Neutrophil (primary cell): ENCODE measurements around the gene PLEKHO1.
"Not testable (repeated sequence)": the region's sequence is repeated elsewhere in the genome, so short reads cannot be mapped to it uniquely, and the experiment has no call there.

ENCODE experiments used
- H3K27ac ChIP-seq: fragments of 200-600 bp; sonication (generic); 2 replicates; pipeline ENCODE4 v1.5.1; 2016; ENCODE audit warnings: mild to moderate bottlenecking, moderate library complexity
- H3K27me3 ChIP-seq: fragments of 200-600 bp; sonication (generic); 2 replicates; pipeline ENCODE4 v1.6.0; 2016; ENCODE audit warnings: mild to moderate bottlenecking
- H3K36me3 ChIP-seq: fragments of 200-600 bp; sonication (generic); 2 replicates; pipeline ENCODE4 v1.5.1; 2017
- H3K4me1 ChIP-seq, 2 experiments: fragments of 200-600 bp in 1 of 2; sonication (generic) in 1 of 2; 1 replicate in 1 of 2; 2 replicates in 1 of 2; pipeline versions ENCODE4 v1.5.1 to v1.6.1; 2013 to 2016; ENCODE audit warnings: low read depth in 1 of 2, low read length in 1 of 2, mild to moderate bottlenecking in 1 of 2, moderate library complexity in 1 of 2; ENCODE audit not compliant: control insufficient read depth in 1 of 2, insufficient read depth in 1 of 2
- H3K4me3 ChIP-seq, 2 experiments: fragments of 200-600 bp in 1 of 2; sonication (generic) in 1 of 2; 1 replicate in 1 of 2; 2 replicates in 1 of 2; pipeline ENCODE4 v1.5.1; 2013 to 2016; ENCODE audit warnings: low read depth in 1 of 2, low read length in 1 of 2, mild to moderate bottlenecking in 1 of 2, moderate library complexity in 1 of 2
- H3K9me3 ChIP-seq: fragments of 200-600 bp; sonication (generic); 2 replicates; pipeline ENCODE4 v1.5.1; 2016
- TF ChIP-seq, protein P1 (sequence below): fragments of 200-600 bp; sonication (generic); IDR thresholded peaks from 2 replicates; pipeline ENCODE4 v1.5.1; 2016; ENCODE audit warnings: antibody characterized with exemption

The PLEKHO1 gene

GRCh38 chr1:150207281-150207971 is 57.7 kb downstream of the PLEKHO1 start:
- TF ChIP-seq, protein P1, sequence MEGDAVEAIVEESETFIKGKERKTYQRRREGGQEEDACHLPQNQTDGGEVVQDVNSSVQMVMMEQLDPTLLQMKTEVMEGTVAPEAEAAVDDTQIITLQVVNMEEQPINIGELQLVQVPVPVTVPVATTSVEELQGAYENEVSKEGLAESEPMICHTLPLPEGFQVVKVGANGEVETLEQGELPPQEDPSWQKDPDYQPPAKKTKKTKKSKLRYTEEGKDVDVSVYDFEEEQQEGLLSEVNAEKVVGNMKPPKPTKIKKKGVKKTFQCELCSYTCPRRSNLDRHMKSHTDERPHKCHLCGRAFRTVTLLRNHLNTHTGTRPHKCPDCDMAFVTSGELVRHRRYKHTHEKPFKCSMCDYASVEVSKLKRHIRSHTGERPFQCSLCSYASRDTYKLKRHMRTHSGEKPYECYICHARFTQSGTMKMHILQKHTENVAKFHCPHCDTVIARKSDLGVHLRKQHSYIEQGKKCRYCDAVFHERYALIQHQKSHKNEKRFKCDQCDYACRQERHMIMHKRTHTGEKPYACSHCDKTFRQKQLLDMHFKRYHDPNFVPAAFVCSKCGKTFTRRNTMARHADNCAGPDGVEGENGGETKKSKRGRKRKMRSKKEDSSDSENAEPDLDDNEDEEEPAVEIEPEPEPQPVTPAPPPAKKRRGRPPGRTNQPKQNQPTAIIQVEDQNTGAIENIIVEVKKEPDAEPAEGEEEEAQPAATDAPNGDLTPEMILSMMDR = no peak

DNA sequence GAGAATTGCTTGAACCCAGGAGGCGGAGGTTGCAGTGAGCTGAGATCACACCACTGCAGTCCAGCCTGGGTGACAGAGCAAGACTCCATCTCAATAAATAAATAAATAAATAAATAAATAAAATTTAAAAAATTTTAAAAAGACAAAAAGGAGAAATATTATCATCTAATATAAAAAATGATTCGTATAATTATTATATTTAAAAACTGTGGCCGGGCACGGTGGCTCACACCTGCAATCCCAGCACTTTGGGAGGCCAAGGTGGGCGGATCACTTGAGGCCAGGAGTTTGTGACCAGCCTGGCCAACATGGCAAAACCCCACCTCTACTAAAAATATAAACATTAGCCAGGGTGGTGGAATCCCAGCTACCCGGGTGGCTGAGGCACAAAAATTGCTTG is 58.7 kb downstream of the PLEKHO1 start:
- H3K27me3 ChIP-seq, H3K27ac ChIP-seq, H3K9me3 ChIP-seq, H3K4me3 ChIP-seq, H3K4me1 ChIP-seq, H3K36me3 ChIP-seq: not testable (repeated sequence)

More at GRCh38 chr1:150207281-150207971, 57.7 kb downstream of the PLEKHO1 start:
- Histone ChIP-seq H3K27ac (no peak overlapping the region), H3K27me3 (no peaks in the 10 kb centered on the region), H3K9me3 (no peaks in the 10 kb centered on the region), H3K4me1 (no peaks in the 10 kb centered on the region), H3K36me3 (no peaks in the 10 kb centered on the region), H3K4me3 (no peak overlapping the region)
